Gastrocnemius medialis (tissue), 4 donors: Measurements from ENCODE around the gene COX10. TPM values are rescaled to one million over a fixed set of nuclear protein-coding genes. Genes with fewer than 3 reads are reported as not detected.

ENCODE experiments used
- ATAC-seq, 2 donors: fragments of 150-250 bp; one replicate each; pipeline ENCODE4 v1.9.1; 2016
- DNase-seq, 2 donors: peaks; one replicate each; pipeline ENCODE4 v3.0.0-alpha.2; 2019
- H3K27ac ChIP-seq, 4 donors: fragments of 200-600 bp; sonication (generic); 1 replicate in 1 of 4; 2 replicates in 3 of 4; pipeline ENCODE4 v1.5.1; 2016 to 2018; ENCODE audit warnings: mild to moderate bottlenecking in 2 of 4, moderate library complexity in 1 of 4
- H3K27me3 ChIP-seq, 3 donors: fragments of 200-600 bp; sonication (generic) in 2 of 3; 1 replicate in 1 of 3; 2 replicates in 2 of 3; pipeline versions ENCODE4 v1.5.1 to v1.6.0; 2016 to 2019; ENCODE audit warnings: mild to moderate bottlenecking in 1 of 3, moderate library complexity in 1 of 3
- H3K36me3 ChIP-seq, 2 donors: fragments of 200-600 bp; sonication (generic) in 1 of 2; one replicate each; pipeline ENCODE4 v1.5.1; 2017 to 2018
- H3K4me1 ChIP-seq, 2 donors: fragments of 200-600 bp; sonication (generic) in 1 of 2; one replicate each; pipeline ENCODE4 v1.5.1; 2016 to 2017; ENCODE audit warnings: mild to moderate bottlenecking in 2 of 2
- H3K4me3 ChIP-seq, 4 donors: fragments of 200-600 bp; sonication (generic) in 3 of 4; 1 replicate in 1 of 4; 2 replicates in 3 of 4; pipeline ENCODE4 v1.5.1; 2016 to 2019; ENCODE audit warnings: mild to moderate bottlenecking in 2 of 4
- H3K9me3 ChIP-seq, 3 donors: fragments of 200-600 bp; sonication (generic) in 2 of 3; 1 replicate in 1 of 3; 2 replicates in 2 of 3; pipeline ENCODE4 v1.5.1; 2016 to 2019
- POLR2A ChIP-seq, 2 donors: fragments of 450-650 bp; IDR thresholded peaks; one replicate each; pipeline ENCODE4 v1.6.1; 2017; ENCODE audit warnings: antibody characterized with exemption in 2 of 2, mild to moderate bottlenecking in 2 of 2, moderate library complexity in 2 of 2
- in situ Hi-C, 4 donors: fragments of 200-750 bp; cut with MboI; loops; one replicate each; pipeline versions ENCODE4 v1.15.0 to v1.8.0; 2017; ENCODE audit warnings: low sequenced_read_pairs in 4 of 4
- intact Hi-C: fragments of 100-400 bp; cut with DNase I; formaldehyde crosslinking; loops from one replicate; pipeline ENCODE4 v1.15.1; 2023; ENCODE audit warnings: low total_unique reads
- total RNA-seq, 4 donors: library from RNA; depleted of rRNA; stranded (reverse); fragments of >200 nt; gene quantifications; one replicate each; pipeline versions ENCODE4 v1.1.0 to v1.2.3, GENCODE V29; 2016
- TF ChIP-seq, protein P1 (sequence below), 5 experiments: fragments of 450-650 bp in 3 of 5; fragments of 200-600 bp in 2 of 5; sonication (generic) in 2 of 5; IDR thresholded peaks in 4 of 5; conservative IDR thresholded peaks in 1 of 5; 1 replicate in 4 of 5; 2 replicates in 1 of 5; pipeline ENCODE4 v1.5.1; 2016 to 2019; ENCODE audit warnings: antibody characterized with exemption in 5 of 5, mild to moderate bottlenecking in 3 of 5, moderate library complexity in 3 of 5

The COX10 gene
- total RNA-seq, 4 donors from 2014 or later, result 70.6 to 123 (median 87.3) TPM

DNA sequence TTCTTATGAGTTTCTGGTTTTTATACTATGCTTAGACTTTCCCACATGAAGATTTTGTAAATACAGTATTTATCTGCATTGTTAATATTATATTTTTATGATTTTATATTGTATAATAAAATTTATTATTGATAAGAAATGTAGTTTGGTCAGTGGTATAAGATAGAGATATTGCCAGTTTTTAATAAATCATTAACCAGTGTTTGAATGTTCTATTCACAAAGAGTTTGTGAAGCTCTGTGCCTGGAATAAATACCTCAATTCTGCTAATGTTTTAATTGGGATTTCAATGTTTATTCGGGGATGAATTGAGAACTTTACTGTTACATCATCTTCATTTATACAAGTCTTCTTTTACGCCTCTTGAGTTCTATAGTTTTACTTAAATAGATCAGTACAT, 16.9 kb downstream of the COX10 start:
- Histone ChIP-seq H3K36me3 (no peaks in the 10 kb centered on the region), H3K27me3 (no peaks in the 10 kb centered on the region), H3K9me3 (no peaks in the 10 kb centered on the region), H3K4me3 (no peak overlapping the region), H3K4me1 (peaks cover 11 to 20% of the 10 kb centered on the region in 2 donors), H3K27ac (no peak overlapping the region)
- intact Hi-C loops (no loop called here), in situ Hi-C loops (no loop called here)
- no peak for DNase-seq
- TF ChIP-seq, protein P1, sequence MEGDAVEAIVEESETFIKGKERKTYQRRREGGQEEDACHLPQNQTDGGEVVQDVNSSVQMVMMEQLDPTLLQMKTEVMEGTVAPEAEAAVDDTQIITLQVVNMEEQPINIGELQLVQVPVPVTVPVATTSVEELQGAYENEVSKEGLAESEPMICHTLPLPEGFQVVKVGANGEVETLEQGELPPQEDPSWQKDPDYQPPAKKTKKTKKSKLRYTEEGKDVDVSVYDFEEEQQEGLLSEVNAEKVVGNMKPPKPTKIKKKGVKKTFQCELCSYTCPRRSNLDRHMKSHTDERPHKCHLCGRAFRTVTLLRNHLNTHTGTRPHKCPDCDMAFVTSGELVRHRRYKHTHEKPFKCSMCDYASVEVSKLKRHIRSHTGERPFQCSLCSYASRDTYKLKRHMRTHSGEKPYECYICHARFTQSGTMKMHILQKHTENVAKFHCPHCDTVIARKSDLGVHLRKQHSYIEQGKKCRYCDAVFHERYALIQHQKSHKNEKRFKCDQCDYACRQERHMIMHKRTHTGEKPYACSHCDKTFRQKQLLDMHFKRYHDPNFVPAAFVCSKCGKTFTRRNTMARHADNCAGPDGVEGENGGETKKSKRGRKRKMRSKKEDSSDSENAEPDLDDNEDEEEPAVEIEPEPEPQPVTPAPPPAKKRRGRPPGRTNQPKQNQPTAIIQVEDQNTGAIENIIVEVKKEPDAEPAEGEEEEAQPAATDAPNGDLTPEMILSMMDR (IDR thresholded peaks at IDR 0.05 in 4 of 5, conservative IDR thresholded peaks at IDR 0.05 in 1 of 5), result no peak
- no peak for TF ChIP-seq POLR2A (IDR thresholded peaks at IDR 0.05)
- ATAC-seq, result no peak

DNA sequence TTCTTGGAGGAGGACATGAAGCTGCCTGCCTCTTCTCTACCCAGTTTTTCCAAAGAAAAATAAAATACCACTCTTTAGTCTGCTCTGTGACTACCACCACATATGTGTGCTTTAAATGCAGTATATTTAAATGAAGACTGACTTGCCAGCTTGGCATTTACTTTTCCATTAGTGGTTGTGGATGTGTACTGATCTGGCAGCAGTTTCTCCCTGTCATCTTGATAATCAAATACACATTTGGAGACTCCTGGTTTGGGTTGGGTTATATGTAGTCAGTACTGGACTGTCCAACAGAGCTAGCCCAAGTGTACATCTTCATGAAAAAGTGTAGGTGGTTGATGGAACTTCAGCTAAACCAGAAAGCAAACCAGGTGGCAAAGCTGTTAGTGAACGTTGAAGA, 19.9 kb downstream of the COX10 start:
- Histone ChIP-seq H3K36me3 (no peaks in the 10 kb centered on the region), H3K4me1 (peaks cover 10 to 15% of the 10 kb centered on the region in 2 donors), H3K9me3 (no peaks in the 10 kb centered on the region), H3K27me3 (no peaks in the 10 kb centered on the region), H3K27ac (no peak overlapping the region), H3K4me3 (no peak overlapping the region)
- in situ Hi-C loops (no loop called here), intact Hi-C loops (no loop called here)
- no peak for TF ChIP-seq POLR2A (IDR thresholded peaks at IDR 0.05)
- TF ChIP-seq, protein P1 (IDR thresholded peaks at IDR 0.05 in 4 of 5, conservative IDR thresholded peaks at IDR 0.05 in 1 of 5), result no peak
- ATAC-seq, result no peak
- no peak for DNase-seq

GRCh38 chr17:14091367-14091766, 22.1 kb downstream of the COX10 start:
- Histone ChIP-seq H3K4me1 (peaks cover 16% of the 10 kb centered on the region in 2 donors), H3K36me3 (no peaks in the 10 kb centered on the region)
- in situ Hi-C loops, result no loop called here

GRCh38 chr17:14092808-14093207, 23.5 kb downstream of the COX10 start:
- DNase-seq, result no peak
- intact Hi-C loops, result no loop called here
- H3K36me3 ChIP-seq, result no peaks in the 10 kb centered on the region
- in situ Hi-C loops, result no loop called here
- H3K9me3 ChIP-seq, result no peaks in the 10 kb centered on the region
- TF ChIP-seq POLR2A (IDR thresholded peaks at IDR 0.05), result no peak
- TF ChIP-seq, protein P1 (IDR thresholded peaks at IDR 0.05 in 4 of 5, conservative IDR thresholded peaks at IDR 0.05 in 1 of 5), result no peak
- no peaks in the 10 kb centered on the region for H3K27me3 ChIP-seq
- no peak for ATAC-seq
- no peak overlapping the region for H3K27ac ChIP-seq
- H3K4me3 ChIP-seq, result no peak overlapping the region
- peaks cover 16% of the 10 kb centered on the region in 2 donors for H3K4me1 ChIP-seq

More at GRCh38 chr17:14091367-14091766, 22.1 kb downstream of the COX10 start:
- DNase-seq (no peak), ATAC-seq (no peak)
- Histone ChIP-seq H3K9me3 (no peaks in the 10 kb centered on the region), H3K4me3 (no peak overlapping the region), H3K27ac (no peak overlapping the region), H3K27me3 (no peaks in the 10 kb centered on the region)
- intact Hi-C loops, result no loop called here
- TF ChIP-seq, protein P1 (IDR thresholded peaks at IDR 0.05 in 4 of 5, conservative IDR thresholded peaks at IDR 0.05 in 1 of 5), result no peak
- TF ChIP-seq POLR2A (IDR thresholded peaks at IDR 0.05), result no peak
